Trophoblast cell (in vitro differentiated cells and primary cell): ENCODE measurements around the gene ABCC3.

Source experiments
- DNase-seq, 2 donors: peaks; one replicate each; pipeline ENCODE4 v3.0.0-alpha.2; 2016
- H2AFZ ChIP-seq: 2 replicates; pipeline ENCODE4 v1.6.1; 2013; ENCODE audit warnings: low read length, moderate library complexity, mild to moderate bottlenecking; ENCODE audit not compliant: insufficient read depth, poor library complexity
- H2AK5ac ChIP-seq: 2 replicates; pipeline ENCODE4 v1.6.1; 2013; ENCODE audit warnings: mild to moderate bottlenecking, low read length
- H2BK120ac ChIP-seq: 2 replicates; pipeline ENCODE4 v1.6.1; 2013; ENCODE audit warnings: low read length, mild to moderate bottlenecking, moderate library complexity; ENCODE audit not compliant: insufficient read depth, poor library complexity
- H2BK12ac ChIP-seq: 2 replicates; pipeline ENCODE4 v1.6.1; 2013; ENCODE audit warnings: mild to moderate bottlenecking, low read length, moderate library complexity
- H2BK5ac ChIP-seq: 2 replicates; pipeline ENCODE4 v1.6.1; 2013; ENCODE audit warnings: low read length, low read depth, moderate library complexity, mild to moderate bottlenecking; ENCODE audit not compliant: poor library complexity
- H3K14ac ChIP-seq: 2 replicates; pipeline ENCODE4 v1.6.1; 2013; ENCODE audit warnings: mild to moderate bottlenecking, low read length
- H3K18ac ChIP-seq: 2 replicates; pipeline ENCODE4 v1.6.1; 2013; ENCODE audit warnings: mild to moderate bottlenecking, low read length
- H3K23ac ChIP-seq: 2 replicates; pipeline ENCODE4 v1.6.1; 2013; ENCODE audit warnings: low read length
- H3K27ac ChIP-seq: 2 replicates; pipeline ENCODE4 v1.5.1; 2013; ENCODE audit warnings: low read depth, mild to moderate bottlenecking, inconsistent platforms, low read length, moderate library complexity
- H3K27me3 ChIP-seq: 2 replicates; pipeline ENCODE4 v1.6.1; 2013; ENCODE audit warnings: inconsistent platforms, mild to moderate bottlenecking, low read length, moderate library complexity; ENCODE audit not compliant: insufficient read depth
- H3K36me3 ChIP-seq, 2 experiments: 1 replicate in 1 of 2; 2 replicates in 1 of 2; pipeline ENCODE4 v1.6.1; 2013; ENCODE audit warnings: low read length in 2 of 2, mild to moderate bottlenecking in 2 of 2, moderate library complexity in 1 of 2; ENCODE audit not compliant: insufficient read depth in 2 of 2, control insufficient read depth in 1 of 2
- H3K4ac ChIP-seq: 2 replicates; pipeline ENCODE4 v1.6.1; 2013; ENCODE audit warnings: low read depth, mild to moderate bottlenecking, low read length, moderate library complexity
- H3K4me1 ChIP-seq, 2 experiments: 1 replicate in 1 of 2; 2 replicates in 1 of 2; pipeline ENCODE4 v1.6.1; 2013; ENCODE audit warnings: low read length in 2 of 2, mild to moderate bottlenecking in 2 of 2, moderate library complexity in 1 of 2; ENCODE audit not compliant: insufficient read depth in 2 of 2, control insufficient read depth in 1 of 2
- H3K4me2 ChIP-seq: 2 replicates; pipeline ENCODE4 v1.6.1; 2013; ENCODE audit warnings: inconsistent platforms, mild to moderate bottlenecking, low read length, moderate library complexity
- H3K4me3 ChIP-seq: 2 replicates; pipeline ENCODE4 v1.5.1; 2013; ENCODE audit warnings: mild to moderate bottlenecking, low read depth, low read length, inconsistent platforms
- H3K79me1 ChIP-seq: one replicate; pipeline ENCODE4 v1.6.1; 2013; ENCODE audit warnings: low read length
- H3K79me2 ChIP-seq: 2 replicates; pipeline ENCODE4 v1.6.1; 2013; ENCODE audit warnings: low read length, mild to moderate bottlenecking; ENCODE audit not compliant: control insufficient read depth, insufficient read depth, poor library complexity
- H3K9ac ChIP-seq: 2 replicates; pipeline ENCODE4 v1.6.1; 2013; ENCODE audit warnings: mild to moderate bottlenecking, low read length
- H3K9me3 ChIP-seq: 2 replicates; pipeline ENCODE4 v1.6.1; 2013; ENCODE audit warnings: low read depth, mild to moderate bottlenecking, control low read depth, inconsistent platforms, low read length; ENCODE audit not compliant: insufficient read depth
- H4K12ac ChIP-seq: 2 replicates; pipeline ENCODE4 v1.6.1; 2013; ENCODE audit warnings: low read depth, mild to moderate bottlenecking, low read length, moderate library complexity
- H4K8ac ChIP-seq: 2 replicates; pipeline ENCODE4 v1.6.1; 2013; ENCODE audit warnings: low read depth, mild to moderate bottlenecking, low read length, moderate library complexity
- H4K91ac ChIP-seq: one replicate; pipeline ENCODE4 v1.6.1; 2013; ENCODE audit warnings: low read depth, mild to moderate bottlenecking, low read length, moderate library complexity
- WGBS: extraction: QIAGEN DNeasy Blood & Tissue Kit; methylation state at CpG from one replicate; pipeline ENCODE4 v1.1.7; 2013; ENCODE audit warnings: missing lambda C conversion rate; ENCODE audit not compliant: insufficient read length, insufficient coverage; ENCODE audit errors: extremely low coverage; 5-methylcytosine and 5-hydroxymethylcytosine counted together

Gene ABCC3

GRCh38 chr17:50634915-50635731 lies 442 bp downstream of the ABCC3 start:
- H3K4ac ChIP-seq, result no peak overlapping the region
- no peak overlapping the region for H3K27ac ChIP-seq
- H4K12ac ChIP-seq, result no peak overlapping the region
- H2BK5ac ChIP-seq, result no peak overlapping the region
- H3K14ac ChIP-seq, result no peak overlapping the region
- no peaks in the 10 kb centered on the region for H3K9me3 ChIP-seq
- H2BK120ac ChIP-seq, result no peak overlapping the region
- no peaks in the 10 kb centered on the region for H3K36me3 ChIP-seq
- H3K79me2 ChIP-seq, result no peaks in the 10 kb centered on the region
- H3K79me1 ChIP-seq, result peaks cover 3% of the 10 kb centered on the region
- H4K91ac ChIP-seq, result no peak overlapping the region
- no peak overlapping the region for H2AFZ ChIP-seq
- H3K4me2 ChIP-seq, result peak overlapping the region; percentile 50
- no peak overlapping the region for H2AK5ac ChIP-seq
- H4K8ac ChIP-seq, result no peak overlapping the region
- no peak overlapping the region for H3K9ac ChIP-seq
- H3K27me3 ChIP-seq, result peaks cover 33% of the 10 kb centered on the region
- H3K4me3 ChIP-seq, result no peak overlapping the region
- no peak overlapping the region for H3K23ac ChIP-seq
- no peak overlapping the region for H2BK12ac ChIP-seq
- peaks cover 14 to 21% of the 10 kb centered on the region in 2 experiments for H3K4me1 ChIP-seq
- WGBS, result no CpG with 5 or more reads among the region's 52 CpGs
- DNase-seq, result no peak
- H3K18ac ChIP-seq, result no peak overlapping the region

- no peaks in the 10 kb centered on the region for H3K79me2 ChIP-seq
- H3K18ac ChIP-seq, result no peak overlapping the region
- no peak overlapping the region for H3K4me2 ChIP-seq
- H4K91ac ChIP-seq, result no peak overlapping the region
- no peak overlapping the region for H3K4ac ChIP-seq
- H2BK5ac ChIP-seq, result no peak overlapping the region
- H2BK120ac ChIP-seq, result no peak overlapping the region
- H4K12ac ChIP-seq, result no peak overlapping the region
- H3K4me1 ChIP-seq, result peaks cover 17 to 25% of the 10 kb centered on the region in 2 experiments
- H2AK5ac ChIP-seq, result no peak overlapping the region
- no peak overlapping the region for H3K9ac ChIP-seq
- H3K14ac ChIP-seq, result no peak overlapping the region
- peaks cover 33% of the 10 kb centered on the region for H3K27me3 ChIP-seq
- DNase-seq, result no peak
- H3K9me3 ChIP-seq, result no peaks in the 10 kb centered on the region
- no CpG with 5 or more reads among the region's 3 CpGs for WGBS
- no peak overlapping the region for H3K4me3 ChIP-seq
- no peak overlapping the region for H3K27ac ChIP-seq
- no peak overlapping the region for H2AFZ ChIP-seq
- peaks cover 4% of the 10 kb centered on the region for H3K79me1 ChIP-seq
- no peak overlapping the region for H2BK12ac ChIP-seq
- H4K8ac ChIP-seq, result no peak overlapping the region
- no peaks in the 10 kb centered on the region for H3K36me3 ChIP-seq
- H3K23ac ChIP-seq, result no peak overlapping the region
Measured at GRCh38 chr17:50635732-50635981, 976 bp downstream of the ABCC3 start.

- H2BK120ac ChIP-seq, result no peak overlapping the region
- H2AFZ ChIP-seq, result no peak overlapping the region
- WGBS, result no CpG with 5 or more reads among the region's 9 CpGs
Measured at GRCh38 chr17:50635982-50636803, 1.5 kb downstream of the ABCC3 start.

GRCh38 chr17:50636804-50637195 lies 2.1 kb downstream of the ABCC3 start:
- H3K36me3 ChIP-seq, result no peaks in the 10 kb centered on the region
- H3K4me1 ChIP-seq, result peaks cover 21 to 29% of the 10 kb centered on the region in 2 experiments
- H2BK120ac ChIP-seq, result no peak overlapping the region
- no peak overlapping the region for H4K12ac ChIP-seq
- H3K79me1 ChIP-seq, result peaks cover 4% of the 10 kb centered on the region
- no peak overlapping the region for H2BK12ac ChIP-seq
- H3K9ac ChIP-seq, result no peak overlapping the region
- WGBS, result no CpG with 5 or more reads among the region's 7 CpGs
- no peak overlapping the region for H3K4me3 ChIP-seq
- no peak overlapping the region for H2AK5ac ChIP-seq
- H4K8ac ChIP-seq, result no peak overlapping the region
- DNase-seq, result no peak
- no peak overlapping the region for H3K23ac ChIP-seq
- H3K27me3 ChIP-seq, result peaks cover 33% of the 10 kb centered on the region
- no peak overlapping the region for H3K27ac ChIP-seq
- H3K4me2 ChIP-seq, result no peak overlapping the region
- H2BK5ac ChIP-seq, result no peak overlapping the region
- H3K14ac ChIP-seq, result no peak overlapping the region
- H3K9me3 ChIP-seq, result no peaks in the 10 kb centered on the region
- no peak overlapping the region for H3K4ac ChIP-seq
- H3K79me2 ChIP-seq, result no peaks in the 10 kb centered on the region
- H4K91ac ChIP-seq, result no peak overlapping the region
- H2AFZ ChIP-seq, result no peak overlapping the region
- no peak overlapping the region for H3K18ac ChIP-seq

More at GRCh38 chr17:50635982-50636803, 1.5 kb downstream of the ABCC3 start:
- no peak overlapping the region for H3K23ac ChIP-seq
- H3K4me2 ChIP-seq, result no peak overlapping the region
- no peaks in the 10 kb centered on the region for H3K36me3 ChIP-seq
- H3K79me2 ChIP-seq, result no peaks in the 10 kb centered on the region
- DNase-seq, result no peak
- H2BK5ac ChIP-seq, result no peak overlapping the region
- H3K27ac ChIP-seq, result no peak overlapping the region
- no peak overlapping the region for H3K4ac ChIP-seq
- no peak overlapping the region for H2AK5ac ChIP-seq
- peaks cover 21 to 30% of the 10 kb centered on the region in 2 experiments for H3K4me1 ChIP-seq
- no peak overlapping the region for H4K91ac ChIP-seq
- H3K14ac ChIP-seq, result no peak overlapping the region
- H2BK12ac ChIP-seq, result no peak overlapping the region
- H3K4me3 ChIP-seq, result no peak overlapping the region
- no peak overlapping the region for H4K8ac ChIP-seq
- H3K9ac ChIP-seq, result no peak overlapping the region
- H3K18ac ChIP-seq, result no peak overlapping the region
- H3K79me1 ChIP-seq, result peaks cover 4% of the 10 kb centered on the region
- no peaks in the 10 kb centered on the region for H3K9me3 ChIP-seq
- peaks cover 33% of the 10 kb centered on the region for H3K27me3 ChIP-seq
- H4K12ac ChIP-seq, result no peak overlapping the region
